Astrocyte of the spinal cord (primary cell): Measurements from ENCODE around the gene RECQL5.

Source experiments
- DNase-seq: peaks from one replicate; pipeline ENCODE4 v3.0.0; 2011; ENCODE audit warnings: low read depth, low spot score
- H3K4me3 ChIP-seq: 2 replicates; pipeline ENCODE4 v1.5.1; 2011; ENCODE audit warnings: low read depth, mild to moderate bottlenecking, low read length, moderate library complexity
- in situ Hi-C: cut with HindIII; loops from 2 replicates; pipeline ENCODE4 v1.10.0; 2017; ENCODE audit warnings: low sequenced_read_pairs
- TF ChIP-seq, protein P1 (sequence below): IDR thresholded peaks from 2 replicates; pipeline ENCODE4 v1.5.1; 2012; ENCODE audit warnings: low read depth, mild to moderate bottlenecking, low read length, inconsistent platforms

RECQL5 gene

GRCh38 chr17:75694536-75694935, 27.6 kb upstream of the RECQL5 start:
- DNase-seq: no peak
- TF ChIP-seq, protein P1, sequence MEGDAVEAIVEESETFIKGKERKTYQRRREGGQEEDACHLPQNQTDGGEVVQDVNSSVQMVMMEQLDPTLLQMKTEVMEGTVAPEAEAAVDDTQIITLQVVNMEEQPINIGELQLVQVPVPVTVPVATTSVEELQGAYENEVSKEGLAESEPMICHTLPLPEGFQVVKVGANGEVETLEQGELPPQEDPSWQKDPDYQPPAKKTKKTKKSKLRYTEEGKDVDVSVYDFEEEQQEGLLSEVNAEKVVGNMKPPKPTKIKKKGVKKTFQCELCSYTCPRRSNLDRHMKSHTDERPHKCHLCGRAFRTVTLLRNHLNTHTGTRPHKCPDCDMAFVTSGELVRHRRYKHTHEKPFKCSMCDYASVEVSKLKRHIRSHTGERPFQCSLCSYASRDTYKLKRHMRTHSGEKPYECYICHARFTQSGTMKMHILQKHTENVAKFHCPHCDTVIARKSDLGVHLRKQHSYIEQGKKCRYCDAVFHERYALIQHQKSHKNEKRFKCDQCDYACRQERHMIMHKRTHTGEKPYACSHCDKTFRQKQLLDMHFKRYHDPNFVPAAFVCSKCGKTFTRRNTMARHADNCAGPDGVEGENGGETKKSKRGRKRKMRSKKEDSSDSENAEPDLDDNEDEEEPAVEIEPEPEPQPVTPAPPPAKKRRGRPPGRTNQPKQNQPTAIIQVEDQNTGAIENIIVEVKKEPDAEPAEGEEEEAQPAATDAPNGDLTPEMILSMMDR: no peak
- no peak overlapping the region for H3K4me3 ChIP-seq
- in situ Hi-C loops: no loop called here

- TF ChIP-seq, protein P1: no peak
- in situ Hi-C loops: no loop called here
- no peak overlapping the region for H3K4me3 ChIP-seq
- DNase-seq: peak; percentile 94
Measured at GRCh38 chr17:75693500-75694481, 26.8 kb upstream of the RECQL5 start.

- no peak overlapping the region for H3K4me3 ChIP-seq
- in situ Hi-C loops: no loop called here
- no peak for DNase-seq
- TF ChIP-seq, protein P1: no peak
Measured at GRCh38 chr17:75692976-75693375, 26.0 kb upstream of the RECQL5 start.

DNA sequence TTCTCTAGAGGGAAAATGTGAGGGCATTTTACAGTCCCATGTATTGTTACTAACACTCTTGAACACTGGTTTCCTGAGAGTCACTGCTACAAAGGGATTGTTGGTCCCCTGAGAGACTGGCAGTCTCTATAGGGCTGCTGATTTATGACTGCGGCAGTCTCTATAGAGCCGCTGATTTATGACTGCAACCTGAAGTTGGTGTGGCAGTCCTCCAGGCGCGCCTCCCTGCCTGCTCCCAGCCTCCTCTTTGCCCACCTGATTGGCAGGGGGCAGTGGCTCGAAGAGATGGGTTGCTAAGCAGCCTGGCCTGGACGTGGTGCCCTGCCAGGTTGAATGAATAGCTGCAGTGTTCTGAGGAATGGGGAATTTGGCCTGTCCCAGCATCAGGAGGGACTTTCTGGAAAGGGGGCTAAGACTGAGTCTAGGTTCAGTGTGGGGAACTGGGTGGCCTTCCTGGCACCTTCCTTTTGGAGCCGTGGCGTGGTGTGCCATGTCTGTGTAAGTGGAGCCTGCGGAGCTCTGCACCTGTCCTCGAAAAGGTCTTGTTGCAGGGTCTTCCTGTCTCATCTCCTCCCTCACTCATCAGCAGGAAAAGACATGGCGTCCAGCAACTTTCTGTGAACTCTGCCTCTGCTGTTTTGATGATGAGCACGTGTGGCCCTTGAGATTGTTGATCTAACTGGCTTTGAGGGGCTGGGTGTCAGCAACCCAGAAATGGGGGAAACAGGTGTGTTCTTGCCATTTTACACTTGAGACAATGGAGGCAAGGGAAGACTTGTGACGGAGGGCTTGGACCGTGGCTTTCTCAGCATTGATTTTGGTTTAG, 25.1 kb upstream of the RECQL5 start:
- no peak overlapping the region for H3K4me3 ChIP-seq
- TF ChIP-seq, protein P1: no peak
- no peak for DNase-seq
- in situ Hi-C loops: no loop called here

DNA sequence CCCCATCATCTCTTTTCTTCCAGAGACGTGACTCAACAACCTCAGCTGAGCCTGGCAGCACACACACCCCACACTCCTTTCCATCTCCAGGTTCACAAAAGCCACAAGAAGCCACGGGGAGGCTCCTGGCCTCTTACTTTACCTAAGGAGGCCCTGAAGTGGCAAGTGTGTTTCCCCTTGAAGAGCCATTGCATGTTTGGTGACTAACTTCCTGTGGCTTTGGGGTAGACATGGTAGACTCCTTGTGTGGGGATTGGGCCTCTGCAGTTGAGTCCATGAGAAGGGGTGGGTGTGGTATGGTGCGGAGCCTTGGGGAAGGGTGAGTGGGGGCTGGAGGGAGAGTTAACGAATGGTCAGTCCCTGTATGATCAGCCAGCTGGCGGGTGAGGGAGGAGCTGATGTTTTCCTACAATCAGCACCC, 24.4 kb upstream of the RECQL5 start:
- in situ Hi-C loops: no loop called here
- peak; percentile 90 for DNase-seq
- no peak overlapping the region for H3K4me3 ChIP-seq
- TF ChIP-seq, protein P1: no peak

- H3K4me3 ChIP-seq: no peak overlapping the region
Measured at GRCh38 chr17:75689441-75689873, 22.5 kb upstream of the RECQL5 start.

More at GRCh38 chr17:75689441-75689873, 22.5 kb upstream of the RECQL5 start:
- in situ Hi-C loops: no loop called here
- no peak for DNase-seq
- TF ChIP-seq, protein P1: no peak
